ENCODE data around the gene PPFIA1.
A peak's percentile ranks its signal among the peaks of the same experiment; 100 is the strongest.
"Not testable (repeated sequence)": the region's sequence is repeated elsewhere in the genome, so short reads cannot be mapped to it uniquely, and the experiment has no call there.

PPFIA1 gene

GRCh38 chr11:70387564-70387963, 117.1 kb downstream of the PPFIA1 start:
- no peak for DNase-seq (ENCODE audit: low read depth, low spot score)

GRCh38 chr11:70389201-70389600, 118.7 kb downstream of the PPFIA1 start:
- DNase-seq (ENCODE audit: low read depth, low spot score), result no peak

DNA sequence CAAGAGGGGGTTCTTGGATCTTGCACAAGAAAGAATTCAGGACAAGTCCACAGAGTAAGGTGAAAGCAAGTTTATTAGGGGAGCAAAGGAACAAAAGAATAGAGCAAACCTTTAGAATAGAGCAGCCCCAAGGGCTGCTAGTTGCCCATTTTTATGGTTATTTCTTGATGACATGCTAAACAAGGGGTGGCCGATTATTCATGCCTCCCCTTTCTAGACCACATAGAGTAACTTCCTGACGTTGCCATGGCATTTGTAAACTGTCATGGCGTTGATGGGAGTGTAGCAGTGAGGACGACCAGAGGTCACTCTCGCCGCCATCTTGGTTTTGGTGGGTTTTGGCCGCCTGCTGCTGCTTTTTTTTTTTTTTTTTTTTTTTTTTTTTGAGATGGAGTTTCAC, 120.4 kb downstream of the PPFIA1 start:
- DNase-seq (ENCODE audit: low read depth, low spot score), result not testable (repeated sequence)

DNA sequence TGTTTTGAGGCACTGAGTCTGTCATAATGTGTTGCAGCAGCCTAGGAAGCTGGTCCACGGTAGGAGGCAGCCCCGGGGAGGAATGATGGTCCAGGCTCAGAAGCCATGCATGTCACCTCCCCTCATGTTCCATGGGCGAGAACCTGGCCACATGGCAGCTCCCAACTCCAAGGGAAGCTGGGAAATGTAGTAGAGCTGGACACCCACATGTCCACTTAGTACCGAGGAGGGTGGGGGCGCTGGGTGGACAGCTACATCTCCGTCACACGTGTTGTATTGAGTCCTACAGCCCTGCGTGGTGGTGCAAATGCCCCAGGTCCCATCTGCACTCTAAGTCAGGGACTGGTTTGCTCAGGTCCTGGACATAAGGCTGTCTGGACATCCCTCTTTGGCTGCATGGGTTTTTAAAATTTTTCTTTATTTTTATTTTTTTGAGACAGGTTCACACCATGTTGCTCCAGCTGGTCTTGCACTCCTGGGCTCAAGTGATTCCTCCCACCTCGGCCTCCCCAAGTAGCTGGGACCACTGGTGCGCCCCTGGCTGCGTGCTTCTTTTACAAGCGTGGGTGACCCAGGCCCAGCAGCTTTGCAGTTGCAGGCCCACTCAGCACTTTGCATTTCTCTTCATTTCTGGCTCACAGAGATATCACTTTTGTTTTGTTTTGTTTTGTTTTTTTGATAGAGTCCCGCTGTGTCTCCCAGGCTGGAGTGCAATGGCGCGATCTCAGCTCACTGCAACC, 123.9 kb downstream of the PPFIA1 start:
- no peak for DNase-seq (ENCODE audit: low read depth, low spot score)

GRCh38 chr11:70397336-70397982, 127.0 kb downstream of the PPFIA1 start:
- peak; percentile 68 for DNase-seq (ENCODE audit: low read depth, low spot score)

DNA sequence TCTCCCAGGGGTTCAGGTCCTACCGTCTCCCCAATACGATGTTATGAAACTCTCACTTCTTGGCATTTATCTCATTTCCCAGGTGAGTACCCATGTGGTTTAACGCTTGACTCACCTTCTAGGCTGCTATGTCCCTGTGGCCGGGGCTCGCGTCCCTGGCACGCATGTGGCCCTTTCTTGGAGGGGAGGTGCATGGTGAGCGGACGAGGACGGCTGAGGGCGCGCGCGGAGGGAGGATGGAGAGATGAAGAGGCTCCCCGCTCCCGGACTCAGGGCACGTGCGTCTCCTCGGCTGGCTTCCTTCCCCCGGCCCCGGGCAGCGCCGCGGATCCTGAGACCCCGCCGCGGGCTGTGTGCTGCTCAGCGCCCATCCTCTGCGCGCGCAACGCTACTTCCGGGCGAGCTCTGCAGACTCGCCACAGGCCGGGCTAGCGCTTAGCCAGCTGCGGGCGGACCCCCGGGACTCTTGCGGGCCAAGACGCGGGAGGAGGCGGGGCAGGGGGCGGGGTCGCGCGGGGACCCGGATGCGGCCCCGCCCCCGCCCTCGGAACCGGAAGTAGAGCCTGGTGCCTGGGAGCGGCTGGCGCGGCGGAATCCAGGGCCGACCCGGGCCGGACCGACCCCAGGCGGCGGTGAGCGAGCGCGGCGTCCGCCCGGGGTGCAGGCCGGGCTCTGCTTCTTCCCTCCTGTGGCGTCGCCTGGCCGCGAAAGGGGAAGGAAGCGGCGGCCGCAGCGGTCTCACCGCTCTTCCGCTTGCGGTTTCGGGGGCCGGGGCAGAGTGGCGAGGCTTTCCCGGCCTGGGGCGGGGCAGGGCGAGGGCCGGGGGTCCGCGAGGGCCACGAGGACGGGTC, 127.7 kb downstream of the PPFIA1 start, which contains the start of gene CTTN:
Gene CTTN, plus strand, starts transcription at position 547 of the 851 bp plus-strand sequence. CDS start 8,769 bp downstream, outside the sequence.
- peak; percentile 94 for DNase-seq (ENCODE audit: low read depth, low spot score)

GRCh38 chr11:70398834-70399680, 128.6 kb downstream of the PPFIA1 start:
- DNase-seq (ENCODE audit: low read depth, low spot score), result no peak

GRCh38 chr11:70399681-70400112, 129.2 kb downstream of the PPFIA1 start:
- DNase-seq (ENCODE audit: low read depth, low spot score), result peak; percentile 83

- DNase-seq (ENCODE audit: low read depth, low spot score), result no peak
Observed at GRCh38 chr11:70400643-70401042, 130.2 kb downstream of the PPFIA1 start.

DNA sequence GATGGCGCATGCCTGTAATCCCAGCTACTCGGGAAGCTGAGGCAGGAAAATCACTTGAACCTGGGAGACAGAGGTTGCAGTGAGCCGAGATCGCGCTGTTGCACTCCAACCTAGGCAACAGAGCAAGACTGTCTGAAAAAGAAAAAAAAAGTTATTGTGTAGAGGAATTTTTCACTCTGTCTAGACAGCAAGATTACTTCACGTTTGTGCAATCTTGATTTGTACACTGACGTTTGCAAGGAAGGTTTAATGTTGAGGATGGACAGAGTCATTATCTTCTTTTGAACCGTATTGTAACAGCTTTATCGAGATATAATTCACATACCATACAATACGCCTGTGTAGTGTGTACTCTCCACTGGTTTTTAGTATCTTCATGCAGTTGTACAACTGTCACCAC, 131.5 kb downstream of the PPFIA1 start:
- DNase-seq (ENCODE audit: low read depth, low spot score), result no peak

DNA sequence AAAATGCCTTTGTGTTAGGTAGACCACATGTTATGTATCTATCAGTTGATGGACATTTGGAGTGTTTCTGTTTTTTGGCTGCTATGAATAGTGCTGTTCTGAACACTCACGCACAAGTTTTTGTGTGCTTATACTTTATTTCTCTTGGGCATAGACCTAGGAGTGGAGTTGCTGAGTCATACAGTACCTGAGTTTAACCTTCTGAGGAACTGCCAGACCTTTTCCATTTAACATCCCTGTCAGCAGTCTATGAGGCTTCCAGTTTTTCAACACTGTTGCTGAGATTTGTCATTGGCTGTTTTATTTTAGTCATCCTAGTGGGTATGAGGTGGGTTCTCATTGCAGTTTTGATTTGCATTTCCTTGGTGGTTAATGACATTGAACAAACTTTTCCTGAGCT, 132.2 kb downstream of the PPFIA1 start:
- no peak for DNase-seq (ENCODE audit: low read depth, low spot score)

GRCh38 chr11:70404244-70404643, 133.8 kb downstream of the PPFIA1 start:
- peak; percentile 53 for DNase-seq (ENCODE audit: low read depth, low spot score)

DNA sequence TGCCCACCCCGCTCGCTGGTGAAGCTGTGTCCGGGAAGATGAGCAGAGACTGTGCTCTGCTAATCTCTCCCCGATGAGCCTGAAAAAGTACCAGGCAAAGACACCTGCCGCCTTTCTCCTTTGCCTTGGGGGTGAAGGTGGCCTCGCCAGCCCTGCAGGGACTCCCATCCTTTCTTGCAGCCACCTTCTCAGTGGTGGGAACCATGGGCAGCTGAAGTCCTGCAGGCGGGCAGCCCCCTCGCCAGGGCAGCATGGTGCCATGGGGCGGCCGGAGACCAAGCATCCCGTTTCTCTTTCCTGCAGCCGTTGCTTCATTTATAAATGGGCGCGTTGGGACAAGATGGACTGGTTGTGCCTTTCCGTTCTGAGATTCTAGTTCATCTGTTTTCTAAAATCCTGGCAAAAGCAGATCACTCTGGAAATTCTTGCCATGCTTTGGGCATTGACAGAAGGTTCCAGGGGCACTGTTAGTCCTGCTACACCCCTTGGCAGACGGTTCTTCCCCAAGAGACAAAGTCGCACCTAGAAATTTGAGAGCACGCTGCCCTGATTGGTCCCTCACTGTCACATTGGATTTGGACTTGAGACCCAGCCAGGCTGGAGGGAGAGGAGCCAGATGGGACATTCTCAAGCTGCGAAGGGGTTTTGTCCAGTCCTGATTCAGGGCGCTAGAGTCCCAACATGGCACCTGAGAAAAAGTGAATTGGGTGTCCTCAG, 135.3 kb downstream of the PPFIA1 start:
- DNase-seq (ENCODE audit: low read depth, low spot score), result no peak

GRCh38 chr11:70407121-70407520, 136.6 kb downstream of the PPFIA1 start:
- DNase-seq (ENCODE audit: low read depth, low spot score), result no peak

GRCh38 chr11:70407814-70408213, 137.3 kb downstream of the PPFIA1 start:
- DNase-seq (ENCODE audit: low read depth, low spot score), result no peak

GRCh38 chr11:70408326-70408725, 137.8 kb downstream of the PPFIA1 start:
- DNase-seq (ENCODE audit: low read depth, low spot score), result not testable (repeated sequence)

- DNase-seq (ENCODE audit: low read depth, low spot score), result no peak
Observed at GRCh38 chr11:70409437-70409836, 138.9 kb downstream of the PPFIA1 start.

GRCh38 chr11:70409871-70410270, 139.4 kb downstream of the PPFIA1 start:
- no peak for DNase-seq (ENCODE audit: low read depth, low spot score)

DNA sequence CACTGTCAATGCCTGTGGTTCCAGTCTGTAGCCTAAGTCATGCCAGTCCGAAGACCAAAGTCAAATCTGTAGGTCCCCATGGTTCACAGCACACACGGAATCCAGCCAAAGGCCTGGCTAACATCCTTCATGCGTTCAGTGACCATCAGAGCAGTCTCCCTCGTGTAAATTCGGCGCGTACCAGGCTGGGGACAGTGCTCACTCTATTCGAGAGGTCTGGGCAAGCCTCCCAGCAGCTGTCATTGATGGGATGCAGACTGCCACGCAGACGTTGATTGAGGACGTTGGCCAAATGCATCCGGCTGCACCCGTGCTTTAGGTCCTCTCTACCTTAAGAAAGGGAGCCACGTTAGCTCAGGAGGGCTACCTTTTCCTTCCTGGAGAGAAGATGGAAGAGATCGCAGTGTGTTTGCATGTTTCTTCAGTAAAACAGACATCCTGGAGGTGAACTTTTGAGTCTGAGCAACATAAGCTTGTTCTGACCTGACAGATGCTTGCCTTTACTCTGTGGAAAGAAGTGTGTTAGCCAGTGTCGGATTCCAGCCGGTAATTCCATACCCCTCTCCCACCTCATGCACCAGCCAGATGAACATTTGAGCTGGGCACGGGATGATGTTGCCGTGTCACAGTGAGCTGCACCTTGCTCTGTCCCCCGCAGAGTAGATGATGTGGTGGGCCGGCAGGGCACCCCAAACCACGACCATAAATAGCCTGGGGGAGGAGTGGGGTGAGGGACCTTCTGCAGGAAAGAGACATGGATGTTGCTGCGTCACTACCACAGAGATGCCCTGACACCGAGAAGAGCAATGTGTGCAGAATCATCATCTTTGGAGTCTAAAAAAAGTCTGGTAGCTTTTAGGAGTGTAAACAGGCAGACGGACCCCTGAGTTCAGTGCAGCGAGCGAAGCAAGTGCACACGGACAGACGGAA, 140.1 kb downstream of the PPFIA1 start:
- no peak for DNase-seq (ENCODE audit: low read depth, low spot score)

All from ELF-1 (cell line).